H9 (cell line): ENCODE data around the gene FMNL3. TPM values are rescaled to one million over a fixed set of nuclear protein-coding genes. Genes with fewer than 3 reads are reported as not detected.

Experiments
- DNase-seq: peaks from one replicate; pipeline ENCODE4 v3.0.0-alpha.2; 2017
- H2AFZ ChIP-seq: one replicate; pipeline ENCODE4 v1.6.1; 2013; ENCODE audit warnings: mild to moderate bottlenecking, low read length, control low read depth, moderate library complexity
- H2AK5ac ChIP-seq: 2 replicates; pipeline ENCODE4 v1.6.1; 2013; ENCODE audit warnings: low read length, control low read depth, mixed read lengths; ENCODE audit not compliant: insufficient read length
- H2BK120ac ChIP-seq: one replicate; pipeline ENCODE4 v1.6.1; 2013; ENCODE audit warnings: low read depth, mild to moderate bottlenecking, low read length, control low read depth, inconsistent platforms; ENCODE audit not compliant: poor library complexity, severe bottlenecking
- H2BK12ac ChIP-seq: 2 replicates; pipeline ENCODE4 v1.6.1; 2013; ENCODE audit warnings: low read length, control low read depth, mixed read lengths, low read depth; ENCODE audit not compliant: insufficient read length
- H2BK15ac ChIP-seq: 2 replicates; pipeline ENCODE4 v1.6.1; 2013; ENCODE audit warnings: low read depth, low read length, control low read depth
- H2BK20ac ChIP-seq: one replicate; pipeline ENCODE4 v1.6.1; 2013; ENCODE audit warnings: low read depth, mild to moderate bottlenecking, low read length, control low read depth, inconsistent platforms; ENCODE audit not compliant: poor library complexity, severe bottlenecking
- H2BK5ac ChIP-seq: 2 replicates; pipeline ENCODE4 v1.6.1; 2013; ENCODE audit warnings: low read length, control low read depth, mixed read lengths; ENCODE audit not compliant: insufficient read length
- H3K14ac ChIP-seq: 2 replicates; pipeline ENCODE4 v1.6.1; 2013; ENCODE audit warnings: low read length, control low read depth; ENCODE audit not compliant: insufficient read depth
- H3K18ac ChIP-seq: 2 replicates; pipeline ENCODE4 v1.6.1; 2013; ENCODE audit warnings: low read depth, mild to moderate bottlenecking, mixed read lengths, low read length, control low read depth; ENCODE audit not compliant: insufficient read length
- H3K23ac ChIP-seq: 2 replicates; pipeline ENCODE4 v1.6.1; 2013; ENCODE audit warnings: low read length, control low read depth, mixed read lengths, low read depth; ENCODE audit not compliant: insufficient read length
- H3K23me2 ChIP-seq: 2 replicates; pipeline ENCODE4 v1.6.1; 2013; ENCODE audit warnings: low read depth, mild to moderate bottlenecking, mixed read lengths, low read length, control low read depth; ENCODE audit not compliant: insufficient read length, poor library complexity, severe bottlenecking
- H3K27ac ChIP-seq: 2 replicates; pipeline ENCODE4 v1.5.1; 2013; ENCODE audit warnings: low read length, control low read depth, mixed read lengths, low read depth; ENCODE audit not compliant: insufficient read length
- H3K27me3 ChIP-seq: 2 replicates; pipeline ENCODE4 v1.6.1; 2013; ENCODE audit warnings: low read length, control low read depth, inconsistent platforms; ENCODE audit not compliant: insufficient read depth
- H3K4ac ChIP-seq: 2 replicates; pipeline ENCODE4 v1.6.1; 2013; ENCODE audit warnings: low read depth, mild to moderate bottlenecking, control low read depth, inconsistent platforms, low read length, moderate library complexity
- H3K4me1 ChIP-seq: 2 replicates; pipeline ENCODE4 v1.6.1; 2013; ENCODE audit warnings: low read length, control low read depth, inconsistent platforms; ENCODE audit not compliant: insufficient read depth
- H3K4me2 ChIP-seq: 2 replicates; pipeline ENCODE4 v1.6.1; 2013; ENCODE audit warnings: low read length, control low read depth, mixed read lengths; ENCODE audit not compliant: insufficient read length, insufficient read depth
- H3K56ac ChIP-seq: 2 replicates; pipeline ENCODE4 v1.6.1; 2013; ENCODE audit warnings: low read depth, mild to moderate bottlenecking, mixed read lengths, low read length, control low read depth; ENCODE audit not compliant: insufficient read length
- H3K79me1 ChIP-seq: 2 replicates; pipeline ENCODE4 v1.6.1; 2013; ENCODE audit warnings: low read depth, mild to moderate bottlenecking, moderate library complexity, low read length, control low read depth, inconsistent platforms; ENCODE audit not compliant: insufficient read depth, poor library complexity, severe bottlenecking
- H3K79me2 ChIP-seq: 2 replicates; pipeline ENCODE4 v1.6.1; 2013; ENCODE audit warnings: low read length, control low read depth, inconsistent platforms; ENCODE audit not compliant: insufficient read depth
- H3K9ac ChIP-seq: 2 replicates; pipeline ENCODE4 v1.6.1; 2013; ENCODE audit warnings: low read length, control low read depth, mixed read lengths; ENCODE audit not compliant: insufficient read length; ENCODE audit errors: extremely low read depth
- H3K9me3 ChIP-seq: one replicate; pipeline ENCODE4 v1.6.1; 2013; ENCODE audit warnings: low read depth, low read length, inconsistent platforms; ENCODE audit not compliant: control insufficient read depth
- H3T11ph ChIP-seq: one replicate; pipeline ENCODE4 v1.6.1; 2013; ENCODE audit warnings: mild to moderate bottlenecking, low read length, control low read depth, inconsistent platforms
- H4K20me1 ChIP-seq: one replicate; pipeline ENCODE4 v1.6.1; 2013; ENCODE audit not compliant: control insufficient read depth, insufficient read length, insufficient read depth
- H4K5ac ChIP-seq: 2 replicates; pipeline ENCODE4 v1.6.1; 2013; ENCODE audit warnings: low read depth, mild to moderate bottlenecking, mixed read lengths, low read length, control low read depth; ENCODE audit not compliant: insufficient read length
- H4K8ac ChIP-seq: replicated peaks from 2 replicates; pipeline ENCODE4 v1.6.1; 2013; ENCODE audit warnings: low read length, control low read depth, mixed read lengths, low read depth; ENCODE audit not compliant: insufficient read length
- H4K91ac ChIP-seq: 2 replicates; pipeline ENCODE4 v1.6.1; 2013; ENCODE audit warnings: low read depth, mild to moderate bottlenecking, moderate library complexity, mixed read lengths, low read length, control low read depth; ENCODE audit not compliant: insufficient read length
- H3K27ac Mint-ChIP-seq, 3 experiments: 2 replicates in 2 of 3; 3 replicates in 1 of 3; pipeline ENCODE4 v1.8.0; 2020 to 2021; ENCODE audit warnings: mixed read lengths in 3 of 3, mild to moderate bottlenecking in 1 of 3, moderate library complexity in 1 of 3
- H3K27me3 Mint-ChIP-seq: 2 replicates; pipeline ENCODE4 v1.8.0; 2021; ENCODE audit warnings: low read depth, mild to moderate bottlenecking, moderate library complexity, mixed read lengths
- H3K36me3 Mint-ChIP-seq, 3 experiments: 2 replicates in 2 of 3; 3 replicates in 1 of 3; pipeline ENCODE4 v1.8.0; 2020 to 2021; ENCODE audit warnings: low read depth in 3 of 3, mixed read lengths in 3 of 3; ENCODE audit not compliant: insufficient read depth in 1 of 3
- H3K4me1 Mint-ChIP-seq, 2 experiments: 2 replicates each; pipeline ENCODE4 v1.8.0; 2020; ENCODE audit warnings: mixed read lengths in 2 of 2
- H3K4me3 Mint-ChIP-seq, 2 experiments: 2 replicates in 1 of 2; 3 replicates in 1 of 2; pipeline ENCODE4 v1.8.0; 2020 to 2021; ENCODE audit warnings: mild to moderate bottlenecking in 2 of 2, mixed read lengths in 2 of 2, moderate library complexity in 1 of 2
- H3K9me3 Mint-ChIP-seq, 2 experiments: 2 replicates in 1 of 2; 3 replicates in 1 of 2; pipeline ENCODE4 v1.8.0; 2020; ENCODE audit warnings: mild to moderate bottlenecking in 2 of 2, mixed read lengths in 2 of 2, moderate library complexity in 1 of 2
- WGBS: extraction: QIAGEN DNeasy Blood & Tissue Kit; methylation state at CpG from one replicate; pipeline ENCODE4 v1.1.7; 2013; ENCODE audit warnings: missing lambda C conversion rate, low lambda C conversion rate, mixed read lengths; ENCODE audit not compliant: insufficient read length; ENCODE audit errors: extremely low coverage; 5-methylcytosine and 5-hydroxymethylcytosine counted together
- total RNA-seq: library from RNA; stranded (reverse); gene quantifications from 2 replicates; pipeline ENCODE4 v1.2.1, GENCODE V29; 2021
- TF ChIP-seq, protein P1 (sequence below): fragments of 200-600 bp; sonication (generic); conservative IDR thresholded peaks from 3 replicates; pipeline ENCODE4 v1.8.0; 2021; ENCODE audit warnings: antibody characterized with exemption, mild to moderate bottlenecking

FMNL3 gene
- total RNA-seq, 1 experiment from 2014 or later = 22.8 TPM

DNA sequence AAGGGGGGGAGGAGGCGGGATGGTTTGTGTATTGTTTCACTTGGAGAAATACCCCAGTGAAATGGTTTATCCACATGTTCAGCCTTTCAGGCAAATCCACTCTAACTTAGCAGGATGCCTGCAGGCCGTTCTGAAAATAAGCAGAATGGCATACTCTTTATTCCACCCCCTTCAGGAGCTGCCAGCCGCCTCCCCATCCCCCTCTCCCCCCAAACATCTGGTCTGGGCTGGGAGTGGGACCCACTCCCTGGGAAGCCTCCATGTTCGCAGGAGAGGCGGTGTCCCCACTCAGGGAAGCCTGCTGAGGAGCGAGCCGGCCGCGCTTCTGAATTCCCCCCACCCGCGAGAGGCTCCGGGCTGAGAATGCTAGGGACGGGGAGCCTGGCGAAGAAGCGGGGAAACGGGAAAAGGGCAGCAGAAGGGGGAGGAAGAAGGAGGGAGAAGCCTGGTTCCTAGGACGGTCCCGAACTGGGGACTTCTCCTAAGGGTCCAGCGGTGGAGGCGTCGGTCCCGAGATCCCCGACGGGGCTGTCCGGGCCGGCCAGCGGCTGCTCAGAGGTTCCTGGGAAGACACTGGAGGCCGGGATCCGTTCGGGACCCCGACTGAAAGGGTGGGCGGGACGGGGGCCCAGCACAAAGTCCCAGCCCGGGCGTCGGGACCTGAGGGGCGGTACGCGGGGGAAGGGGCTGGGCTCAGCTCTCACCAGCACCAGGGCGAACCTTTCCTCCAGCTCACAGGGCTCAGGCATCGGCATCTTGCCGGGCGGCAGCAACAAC lies 666 bp downstream of the FMNL3 start:
- no peaks in the 10 kb centered on the region for H3K9me3 ChIP-seq
- Mint-ChIP-seq H3K4me1 (peaks cover 38 to 39% of the 10 kb centered on the region in 2 experiments), H3K27me3 (peaks cover 27% of the 10 kb centered on the region), H3K4me3 (peak overlapping the region; percentile 84 to 94), H3K27ac (peak overlapping the region in 2 of 3 experiments; percentile 37 to 78; a peak in 2 of 7 replicates), H3K9me3 (no peaks in the 10 kb centered on the region), H3K36me3 (no peaks in the 10 kb centered on the region)
- no peak overlapping the region for H4K91ac ChIP-seq
- peaks cover 4% of the 10 kb centered on the region; the same call in 1 of the 2 replicates for H3K27me3 ChIP-seq
- DNase-seq = peak; percentile 62
- H4K20me1 ChIP-seq = no peaks in the 10 kb centered on the region
- H3K79me1 ChIP-seq = no peaks in the 10 kb centered on the region
- WGBS = no CpG with 5 or more reads among the region's 43 CpGs
- H3K18ac ChIP-seq = peak overlapping the region; percentile 37
- H2BK15ac ChIP-seq = no peak overlapping the region
- peak overlapping the region; percentile 65 for H3K14ac ChIP-seq
- H3K9ac ChIP-seq = peak overlapping the region; percentile 61
- no peak overlapping the region for H3K56ac ChIP-seq
- peak overlapping the region; percentile 65 for H3K4me2 ChIP-seq
- H3K79me2 ChIP-seq = peaks cover 25% of the 10 kb centered on the region; the same call in 1 of the 2 replicates
- TF ChIP-seq, protein P1, sequence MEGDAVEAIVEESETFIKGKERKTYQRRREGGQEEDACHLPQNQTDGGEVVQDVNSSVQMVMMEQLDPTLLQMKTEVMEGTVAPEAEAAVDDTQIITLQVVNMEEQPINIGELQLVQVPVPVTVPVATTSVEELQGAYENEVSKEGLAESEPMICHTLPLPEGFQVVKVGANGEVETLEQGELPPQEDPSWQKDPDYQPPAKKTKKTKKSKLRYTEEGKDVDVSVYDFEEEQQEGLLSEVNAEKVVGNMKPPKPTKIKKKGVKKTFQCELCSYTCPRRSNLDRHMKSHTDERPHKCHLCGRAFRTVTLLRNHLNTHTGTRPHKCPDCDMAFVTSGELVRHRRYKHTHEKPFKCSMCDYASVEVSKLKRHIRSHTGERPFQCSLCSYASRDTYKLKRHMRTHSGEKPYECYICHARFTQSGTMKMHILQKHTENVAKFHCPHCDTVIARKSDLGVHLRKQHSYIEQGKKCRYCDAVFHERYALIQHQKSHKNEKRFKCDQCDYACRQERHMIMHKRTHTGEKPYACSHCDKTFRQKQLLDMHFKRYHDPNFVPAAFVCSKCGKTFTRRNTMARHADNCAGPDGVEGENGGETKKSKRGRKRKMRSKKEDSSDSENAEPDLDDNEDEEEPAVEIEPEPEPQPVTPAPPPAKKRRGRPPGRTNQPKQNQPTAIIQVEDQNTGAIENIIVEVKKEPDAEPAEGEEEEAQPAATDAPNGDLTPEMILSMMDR = no peak
- H2BK5ac ChIP-seq = no peak overlapping the region
- no peak overlapping the region for H2BK120ac ChIP-seq
- peaks cover 18% of the 10 kb centered on the region for H3K4me1 ChIP-seq
- H2AK5ac ChIP-seq = no peak overlapping the region
- no peak overlapping the region for H2BK12ac ChIP-seq
- no peak overlapping the region for H4K5ac ChIP-seq
- no peak overlapping the region for H4K8ac ChIP-seq
- H3K23me2 ChIP-seq = peaks cover 14% of the 10 kb centered on the region
- H3K4ac ChIP-seq = no peak overlapping the region
- H3T11ph ChIP-seq = no peak overlapping the region
- H3K27ac ChIP-seq = no peak overlapping the region
- no peak overlapping the region for H3K23ac ChIP-seq
- no peak overlapping the region for H2BK20ac ChIP-seq
- no peak overlapping the region for H2AFZ ChIP-seq
